Lung (tissue), 12 donors: Measurements from ENCODE around the gene PSD2. TPM values are rescaled to one million over a fixed set of nuclear protein-coding genes. Genes with fewer than 3 reads are reported as not detected.
A peak's percentile ranks its signal among the peaks of the same experiment; 100 is the strongest.

Experiments
- ATAC-seq: fragments of 200-7000 bp; cut with Tn5 transposase; one replicate; pipeline ENCODE4 v1.9.1; 2020; ENCODE audit warnings: moderate number of reproducible peaks; ENCODE audit not compliant: insufficient read depth, low FRiP score
- DNase-seq, 3 donors: peaks; one replicate each; pipeline ENCODE4 v3.0.0-alpha.2; 2013 to 2017
- H3K27ac ChIP-seq, 2 donors: one replicate each; pipeline ENCODE4 v1.5.1; 2013; ENCODE audit warnings: mild to moderate bottlenecking in 2 of 2, moderate library complexity in 2 of 2, control low read depth in 1 of 2, inconsistent platforms in 1 of 2, low read depth in 1 of 2, low read length in 1 of 2
- H3K27me3 ChIP-seq, 3 donors: one replicate each; pipeline ENCODE4 v1.5.1; 2013; ENCODE audit warnings: low read length in 2 of 3; ENCODE audit not compliant: control insufficient read depth in 3 of 3, insufficient read depth in 3 of 3
- H3K36me3 ChIP-seq, 4 donors: one replicate each; pipeline ENCODE4 v1.5.1; 2013; ENCODE audit warnings: low read length in 4 of 4, mild to moderate bottlenecking in 1 of 4, moderate library complexity in 1 of 4; ENCODE audit not compliant: control insufficient read depth in 4 of 4, insufficient read depth in 4 of 4
- H3K4me1 ChIP-seq, 5 donors: one replicate each; pipeline ENCODE4 v1.5.1; 2013; ENCODE audit warnings: low read length in 5 of 5, mild to moderate bottlenecking in 2 of 5, moderate library complexity in 1 of 5; ENCODE audit not compliant: control insufficient read depth in 5 of 5, insufficient read depth in 5 of 5
- H3K4me3 ChIP-seq: one replicate; pipeline ENCODE4 v1.5.1; 2013; ENCODE audit warnings: mild to moderate bottlenecking, control low read depth, moderate library complexity
- H3K9ac ChIP-seq, 2 donors: one replicate each; pipeline ENCODE4 v1.5.1; 2013; ENCODE audit warnings: low read length in 2 of 2, control low read depth in 1 of 2; ENCODE audit not compliant: insufficient read depth in 1 of 2
- H3K9me3 ChIP-seq, 4 donors: one replicate each; pipeline ENCODE4 v1.5.1; 2013; ENCODE audit warnings: low read length in 3 of 4, mild to moderate bottlenecking in 1 of 4, moderate library complexity in 1 of 4; ENCODE audit not compliant: control insufficient read depth in 4 of 4, insufficient read depth in 3 of 4
- WGBS, 2 donors: extraction: QIAGEN DNeasy Blood & Tissue Kit; methylation state at CpG; one replicate each; pipeline ENCODE4 v1.1.7; 2013; 5-methylcytosine and 5-hydroxymethylcytosine counted together
- polyA plus RNA-seq, 2 donors: library from polyadenylated mRNA; stranded (reverse); fragments of 200-250 nt; gene quantifications; one replicate each; pipeline ENCODE4 v1.2.1, GENCODE V29; 2013
- total RNA-seq, 2 donors: library from RNA; depleted of rRNA in 1 of 2; stranded (reverse); fragments of >200 nt in 1 of 2; gene quantifications; one replicate each; pipeline ENCODE4 v1.2.1, GENCODE V29; 2014 to 2021
- TF ChIP-seq, protein P1 (sequence below): IDR thresholded peaks from 2 replicates; pipeline ENCODE4 v1.5.1; 2012; ENCODE audit warnings: mild to moderate bottlenecking; ENCODE audit errors: control extremely low read depth, extremely low read depth
- donor health status: control.
- donor health status: control.
- donor health status: Bipolar disorder and iron deficiency.
- donor health status: healthy.
- donor health status: DM: yes; HTN: yes; CAD: no.

PSD2 gene
- total and polyA plus RNA-seq, 4 donors: 0.01 to 0.20 (median 0.05) TPM

DNA sequence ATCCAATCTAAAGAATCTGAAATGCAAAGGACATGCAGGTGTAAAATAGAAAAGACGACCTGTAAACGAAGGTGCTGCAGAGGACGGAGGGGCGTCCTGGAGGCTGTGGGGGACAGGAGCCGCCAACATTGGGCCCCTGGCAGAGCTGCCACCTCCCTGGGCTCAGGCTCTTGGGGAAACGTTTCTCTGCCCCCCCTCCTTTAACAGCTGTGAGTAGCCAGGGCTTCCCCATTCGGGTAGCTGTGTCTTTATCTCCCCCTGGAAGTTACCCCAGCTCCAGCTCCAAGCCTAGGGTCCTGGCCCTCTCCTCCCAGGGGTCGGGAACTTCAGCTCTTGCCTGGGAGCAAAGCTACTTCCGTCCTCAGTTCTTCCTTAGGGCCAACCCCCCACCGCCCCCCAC lies 51.5 kb downstream of the PSD2 start:
- ATAC-seq (no peak), DNase-seq (no peak)
- Histone ChIP-seq H3K27me3 (peaks cover 0 to 20% (median 4%) of the 10 kb centered on the region in 3 donors), H3K36me3 (peaks cover 0 to 14% (median 4%) of the 10 kb centered on the region in 4 donors), H3K4me1 (peaks cover 0 to 8% (median 0%) of the 10 kb centered on the region in 5 donors), H3K4me3 (no peak overlapping the region), H3K9me3 (peaks cover 0 to 3% (median 0%) of the 10 kb centered on the region in 4 donors), H3K9ac (no peak overlapping the region), H3K27ac (no peak overlapping the region)
- TF ChIP-seq, protein P1, sequence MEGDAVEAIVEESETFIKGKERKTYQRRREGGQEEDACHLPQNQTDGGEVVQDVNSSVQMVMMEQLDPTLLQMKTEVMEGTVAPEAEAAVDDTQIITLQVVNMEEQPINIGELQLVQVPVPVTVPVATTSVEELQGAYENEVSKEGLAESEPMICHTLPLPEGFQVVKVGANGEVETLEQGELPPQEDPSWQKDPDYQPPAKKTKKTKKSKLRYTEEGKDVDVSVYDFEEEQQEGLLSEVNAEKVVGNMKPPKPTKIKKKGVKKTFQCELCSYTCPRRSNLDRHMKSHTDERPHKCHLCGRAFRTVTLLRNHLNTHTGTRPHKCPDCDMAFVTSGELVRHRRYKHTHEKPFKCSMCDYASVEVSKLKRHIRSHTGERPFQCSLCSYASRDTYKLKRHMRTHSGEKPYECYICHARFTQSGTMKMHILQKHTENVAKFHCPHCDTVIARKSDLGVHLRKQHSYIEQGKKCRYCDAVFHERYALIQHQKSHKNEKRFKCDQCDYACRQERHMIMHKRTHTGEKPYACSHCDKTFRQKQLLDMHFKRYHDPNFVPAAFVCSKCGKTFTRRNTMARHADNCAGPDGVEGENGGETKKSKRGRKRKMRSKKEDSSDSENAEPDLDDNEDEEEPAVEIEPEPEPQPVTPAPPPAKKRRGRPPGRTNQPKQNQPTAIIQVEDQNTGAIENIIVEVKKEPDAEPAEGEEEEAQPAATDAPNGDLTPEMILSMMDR: no peak
- WGBS, 2 donors: 38 to 54% methylated on average over 10 of the region's 10 CpGs

DNA sequence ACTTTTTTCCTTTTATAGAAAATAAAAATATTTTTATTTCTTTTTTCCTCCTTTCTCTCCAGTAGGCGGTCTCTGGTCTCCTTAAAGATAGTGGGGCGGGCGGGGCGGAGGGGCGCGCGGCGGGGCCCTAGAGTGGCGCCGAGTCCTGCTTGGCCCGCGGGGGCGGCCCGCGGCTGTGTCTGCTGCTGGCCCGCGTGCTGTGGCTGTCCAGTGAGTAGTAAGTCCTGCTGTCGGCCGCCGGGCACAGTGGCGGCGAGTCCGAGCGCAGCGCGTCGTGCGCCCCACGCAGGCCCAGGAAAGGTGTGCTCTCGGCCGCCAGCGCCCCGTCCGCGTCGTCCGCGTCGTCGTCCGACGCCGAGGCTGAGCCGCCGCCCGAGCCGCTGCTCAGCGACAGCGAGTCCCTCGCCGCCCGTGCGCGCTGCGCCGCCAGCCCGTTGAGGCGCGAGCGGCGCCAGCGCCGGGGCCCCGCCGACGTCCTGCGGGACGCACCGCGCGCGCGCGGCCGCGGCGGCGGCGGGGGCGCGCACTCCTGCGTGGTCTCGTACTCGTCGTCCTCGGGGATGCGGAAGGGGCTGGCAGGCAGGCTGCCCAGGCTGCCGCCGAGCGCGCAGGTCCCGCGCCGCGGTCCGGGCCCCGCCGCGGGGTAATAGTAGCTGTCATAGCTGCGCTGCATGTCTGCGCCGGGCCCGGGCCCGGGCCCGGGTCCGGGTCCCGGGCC lies 52.3 kb downstream of the PSD2 start:
- Histone ChIP-seq H3K36me3 (peaks cover 0 to 20% (median 5%) of the 10 kb centered on the region in 4 donors), H3K9ac (no peak overlapping the region), H3K27ac (peak overlapping the region; percentile 24 to 26), H3K27me3 (peaks cover 0 to 20% (median 4%) of the 10 kb centered on the region in 3 donors), H3K9me3 (peaks cover 0 to 3% (median 0%) of the 10 kb centered on the region in 4 donors), H3K4me1 (peaks cover 0 to 8% (median 0%) of the 10 kb centered on the region in 5 donors), H3K4me3 (peak overlapping the region; percentile 35)
- 2 to 5% methylated on average over 91 to 107 of the region's 107 CpGs for WGBS, 2 donors
- DNase-seq: peak; percentile 72 to 85 (median 77)
- peak; percentile 30 for ATAC-seq
- TF ChIP-seq, protein P1: no peak

DNA sequence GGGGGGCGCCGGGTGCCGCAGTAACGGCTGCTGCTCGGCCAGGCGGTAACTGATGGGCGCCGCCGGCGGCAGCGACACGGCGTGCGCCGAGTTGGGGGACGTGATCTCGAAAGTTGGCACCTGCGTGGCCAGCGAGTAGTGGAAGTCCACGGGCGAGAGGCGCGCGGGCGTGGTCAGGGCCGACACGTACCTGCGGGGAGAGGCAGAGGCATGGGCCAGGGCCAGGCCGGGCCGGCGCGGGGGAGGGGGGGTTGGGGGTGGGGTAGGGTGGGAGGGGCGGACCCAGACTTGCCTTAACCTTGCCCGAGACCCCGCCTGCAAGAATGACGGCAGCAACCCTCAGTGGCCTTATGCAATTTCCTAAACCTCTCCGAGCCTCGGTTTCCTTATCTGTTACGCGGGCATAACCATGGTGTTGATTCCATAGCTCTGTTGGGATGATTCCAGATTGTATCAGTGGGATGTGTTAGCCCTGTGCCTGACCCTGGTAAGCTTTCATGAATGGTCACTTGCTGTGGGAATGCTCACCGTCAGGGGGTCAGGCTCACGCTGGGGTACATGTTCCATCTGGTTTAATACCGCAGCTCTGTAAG lies 53.0 kb downstream of the PSD2 start:
- DNase-seq (no peak), ATAC-seq (no peak)
- peaks cover 0 to 20% (median 5%) of the 10 kb centered on the region in 4 donors for H3K36me3 ChIP-seq
- H3K4me3 ChIP-seq: peak overlapping the region; percentile 35
- H3K27ac ChIP-seq: peak overlapping the region in 1 of 2 donors; percentile 24
- TF ChIP-seq, protein P1: no peak
- WGBS, 2 donors: 16 to 19% methylated on average over 30 to 43 of the region's 43 CpGs
- peaks cover 0 to 8% (median 0%) of the 10 kb centered on the region in 5 donors for H3K4me1 ChIP-seq
- peaks cover 0 to 20% (median 4%) of the 10 kb centered on the region in 3 donors for H3K27me3 ChIP-seq
- H3K9me3 ChIP-seq: peaks cover 0 to 3% (median 0%) of the 10 kb centered on the region in 4 donors
- no peak overlapping the region for H3K9ac ChIP-seq
